HG03378 (cell line): ENCODE data around the gene CYP2B6.
"Not testable (repeated sequence)": the region's sequence is repeated elsewhere in the genome, so short reads cannot be mapped to it uniquely, and the experiment has no call there.

Experiments used
- ATAC-seq: cut with Tn5 transposase; IDR thresholded peaks from one replicate; pipeline ENCODE4 v1.9.1; 2021; ENCODE audit warnings: mild to moderate bottlenecking, moderate library complexity; ENCODE audit not compliant: unreplicated experiment

CYP2B6 gene

GRCh38 chr19:40980743-40981442 is 10.2 kb upstream of the CYP2B6 start:
- ATAC-seq = not testable (repeated sequence)

GRCh38 chr19:40981591-40981990 is 9.5 kb upstream of the CYP2B6 start:
- ATAC-seq = no peak

DNA sequence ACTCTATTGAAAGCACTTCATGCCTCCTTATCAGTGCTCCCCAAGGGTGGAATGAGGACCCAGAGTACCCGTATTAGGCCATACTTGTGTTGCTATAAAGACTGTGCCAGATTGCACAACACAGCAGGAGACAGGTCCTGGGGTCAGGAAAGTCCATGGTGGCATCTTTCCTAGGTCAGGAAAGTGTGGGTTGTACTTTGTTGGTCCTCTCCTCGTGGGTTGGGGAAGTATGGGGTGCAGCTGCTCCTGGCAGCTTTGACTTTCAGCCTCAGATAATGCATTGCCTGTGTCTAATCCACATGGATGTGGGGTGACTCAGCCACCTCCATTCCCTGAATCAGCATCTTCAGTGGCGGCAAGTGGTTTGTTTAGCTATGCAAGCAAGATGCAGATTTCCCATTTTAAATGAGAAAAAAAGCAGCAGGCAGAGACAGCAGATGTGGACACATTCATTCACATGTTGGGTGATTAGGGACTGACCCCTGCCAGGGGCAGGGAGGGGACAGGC is 8.4 kb upstream of the CYP2B6 start:
- ATAC-seq = no peak

- ATAC-seq = no peak
Measured at GRCh38 chr19:40989453-40989852, 1.6 kb upstream of the CYP2B6 start.

DNA sequence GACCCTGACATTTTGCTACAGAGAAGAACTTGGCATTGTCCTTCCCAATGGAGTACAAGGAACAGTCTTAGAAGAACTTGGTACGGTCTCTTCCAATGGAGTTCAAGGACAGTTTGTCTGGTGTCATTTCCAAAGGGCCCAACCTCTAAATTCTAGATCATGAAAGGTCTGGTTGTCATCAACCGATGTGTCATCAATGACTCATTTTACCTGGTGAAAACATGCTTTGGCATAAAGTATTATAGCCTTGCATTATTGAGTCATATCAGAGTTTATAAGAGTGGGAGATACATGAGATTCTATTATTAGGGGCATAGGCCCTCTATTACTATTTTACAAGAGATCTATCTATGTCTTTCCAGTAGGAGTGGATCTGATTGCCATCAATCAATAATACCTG is 4.3 kb downstream of the CYP2B6 start:
- no peak for ATAC-seq

DNA sequence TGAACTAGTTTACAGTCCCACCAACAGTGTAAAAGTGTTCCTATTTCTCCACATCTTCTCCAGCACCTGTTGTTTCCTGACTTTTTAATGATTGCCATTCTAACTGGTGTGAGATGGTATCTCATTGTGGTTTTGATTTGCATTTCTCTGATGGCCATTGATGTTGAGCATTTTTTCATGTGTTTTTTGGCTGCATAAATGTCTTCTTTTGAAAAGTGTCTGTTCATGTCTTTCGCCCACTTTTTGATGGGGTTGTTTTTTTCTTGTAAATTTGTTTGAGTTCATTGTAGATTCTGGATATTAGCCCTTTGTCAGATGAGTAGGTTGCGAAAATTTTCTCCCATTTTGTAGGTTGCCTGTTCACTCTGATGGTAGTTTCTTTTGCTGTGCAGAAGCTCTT is 7.9 kb downstream of the CYP2B6 start:
- not testable (repeated sequence) for ATAC-seq

DNA sequence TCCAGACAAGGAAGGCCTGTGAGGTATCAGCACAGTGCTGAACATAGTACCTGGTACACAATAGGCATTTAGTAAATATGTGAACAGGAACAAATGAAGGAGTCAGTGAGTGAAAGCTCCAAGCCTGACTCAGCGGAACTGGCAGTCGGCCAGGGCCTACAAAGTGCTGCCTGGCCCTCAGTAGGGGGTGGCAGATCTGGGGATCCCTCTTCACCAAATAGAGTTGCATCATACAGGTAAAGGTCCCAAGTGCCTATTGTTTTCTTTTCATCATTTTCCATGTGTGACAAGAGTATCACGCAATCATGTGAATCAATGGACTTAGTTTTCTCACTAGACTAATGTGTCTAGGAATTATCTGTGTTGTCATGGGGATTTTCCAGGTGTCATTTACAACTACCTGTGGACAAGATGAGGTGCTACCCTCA is 9.2 kb downstream of the CYP2B6 start:
- no peak for ATAC-seq

DNA sequence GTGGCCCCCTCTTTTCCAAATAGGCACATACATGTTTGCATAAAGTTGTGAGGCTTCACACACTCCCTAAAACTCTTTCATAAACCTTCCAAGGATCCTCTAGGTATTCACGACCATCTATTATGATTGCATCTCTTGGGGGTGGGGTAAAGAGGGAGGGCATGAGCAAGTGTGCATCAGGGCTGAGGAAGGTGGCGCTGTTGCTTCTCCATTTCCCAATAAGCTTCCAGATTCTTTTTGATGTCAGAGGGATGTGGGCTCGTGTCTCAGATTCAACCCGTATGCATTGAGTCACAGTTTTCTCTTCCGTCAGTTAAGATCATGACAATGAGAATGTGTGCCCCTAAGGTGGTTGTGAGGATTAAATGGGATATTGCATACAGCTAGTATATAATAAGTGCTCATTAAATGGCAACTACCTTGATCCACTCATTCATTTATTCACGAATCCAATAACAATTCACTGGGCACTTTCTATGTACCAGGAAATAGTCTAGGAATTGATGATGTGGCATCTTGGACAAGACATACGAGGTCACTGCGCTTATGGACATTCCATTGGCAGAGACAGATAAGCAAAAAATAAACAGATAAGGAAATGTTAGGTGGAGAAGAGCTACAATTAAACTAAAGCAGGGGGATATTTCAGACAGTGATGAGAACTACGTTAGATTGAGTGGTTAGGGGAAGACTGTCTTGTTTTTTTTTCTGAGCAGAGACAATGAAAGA is 10.3 kb downstream of the CYP2B6 start:
- no peak for ATAC-seq

- ATAC-seq = not testable (repeated sequence)
Measured at GRCh38 chr19:41003656-41004055, 12.6 kb downstream of the CYP2B6 start.

DNA sequence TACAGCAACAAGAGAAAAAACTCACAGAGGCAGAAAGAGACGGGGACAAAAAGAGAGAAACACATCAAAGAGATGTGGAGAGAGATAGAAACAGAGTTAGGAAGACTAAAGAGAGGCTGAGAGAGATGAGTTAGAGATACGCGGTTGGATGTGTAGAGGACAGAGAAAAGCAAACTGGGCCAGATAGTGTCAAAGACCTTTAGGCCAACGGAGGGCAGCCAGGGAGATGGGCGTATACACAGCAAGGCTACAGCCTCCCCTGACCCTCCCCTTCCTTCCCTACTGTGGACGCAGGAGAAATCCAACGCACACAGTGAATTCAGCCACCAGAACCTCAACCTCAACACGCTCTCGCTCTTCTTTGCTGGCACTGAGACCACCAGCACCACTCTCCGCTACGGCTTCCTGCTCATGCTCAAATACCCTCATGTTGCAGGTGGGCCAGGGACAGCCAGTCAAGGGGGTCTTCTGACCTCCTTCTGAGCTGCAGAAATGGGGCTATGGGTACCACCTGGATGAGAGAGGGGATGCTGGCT is 18.7 kb downstream of the CYP2B6 start:
- no peak for ATAC-seq

GRCh38 chr19:41013359-41013758 is 22.3 kb downstream of the CYP2B6 start:
- no peak for ATAC-seq

DNA sequence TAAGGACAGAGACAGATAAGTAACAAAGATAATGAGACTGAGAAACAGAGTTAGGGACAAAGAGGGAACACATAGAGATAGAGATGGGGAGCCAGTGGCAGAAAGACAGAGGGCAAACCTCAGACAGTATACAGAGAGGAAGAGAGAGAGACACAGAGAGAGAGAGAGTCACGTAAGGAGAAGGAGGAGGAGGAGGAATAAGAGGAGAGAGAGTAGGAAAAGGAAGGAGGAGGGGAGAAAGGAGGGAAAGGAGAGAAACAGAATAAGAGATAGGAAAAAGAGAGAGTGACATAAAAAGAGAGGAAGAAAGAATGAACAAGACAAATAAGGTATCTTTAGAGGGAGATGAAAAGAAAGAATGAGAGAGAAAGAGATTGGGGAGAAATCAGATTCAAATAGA is 23.6 kb downstream of the CYP2B6 start:
- ATAC-seq = no peak

DNA sequence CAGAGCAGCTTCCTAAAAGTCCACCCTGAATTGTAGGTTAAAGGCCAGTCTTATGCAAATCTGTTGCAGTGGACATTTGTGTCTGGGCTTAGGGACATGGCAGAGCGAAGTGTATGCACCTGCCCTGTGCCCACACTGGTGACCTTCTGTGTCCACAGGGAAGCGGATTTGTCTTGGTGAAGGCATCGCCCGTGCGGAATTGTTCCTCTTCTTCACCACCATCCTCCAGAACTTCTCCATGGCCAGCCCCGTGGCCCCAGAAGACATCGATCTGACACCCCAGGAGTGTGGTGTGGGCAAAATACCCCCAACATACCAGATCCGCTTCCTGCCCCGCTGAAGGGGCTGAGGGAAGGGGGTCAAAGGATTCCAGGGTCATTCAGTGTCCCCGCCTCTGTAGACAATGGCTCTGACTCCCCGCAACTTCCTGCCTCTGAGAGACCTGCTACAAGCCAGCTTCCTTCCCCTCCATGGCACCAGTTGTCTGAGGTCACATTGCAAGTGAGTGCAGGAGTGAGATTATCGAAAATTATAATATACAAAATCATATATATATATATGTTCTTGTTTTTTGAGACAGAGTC is 25.5 kb downstream of the CYP2B6 start:
- no peak for ATAC-seq

- ATAC-seq = no peak
Measured at GRCh38 chr19:41018736-41019290, 27.7 kb downstream of the CYP2B6 start.

- ATAC-seq = no peak
Measured at GRCh38 chr19:41019346-41019745, 28.3 kb downstream of the CYP2B6 start.

DNA sequence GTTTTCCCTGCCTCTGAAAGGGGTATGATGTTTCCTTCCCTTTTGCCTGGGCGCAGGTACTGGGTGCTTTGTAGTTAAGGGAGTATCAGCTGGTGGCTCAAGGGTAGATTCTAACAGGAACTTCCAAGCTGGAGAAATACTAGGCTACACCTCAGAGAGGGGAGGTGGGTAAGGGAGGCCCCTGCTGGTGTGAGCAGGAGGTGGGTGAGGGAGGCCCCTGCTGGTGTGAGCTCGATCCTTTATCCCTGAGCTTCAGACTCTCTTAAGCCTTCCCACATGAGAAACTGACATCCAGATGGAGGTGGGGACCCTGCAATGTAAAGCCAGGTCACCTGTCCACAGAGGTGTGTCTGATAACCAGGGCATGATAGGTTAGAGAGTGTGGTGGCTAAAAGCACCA is 32.1 kb downstream of the CYP2B6 start:
- no peak for ATAC-seq

- ATAC-seq = no peak
Measured at GRCh38 chr19:41025411-41025810, 34.3 kb downstream of the CYP2B6 start.

GRCh38 chr19:41025871-41026270 is 34.8 kb downstream of the CYP2B6 start:
- ATAC-seq = no peak

- ATAC-seq = no peak
Measured at GRCh38 chr19:41027273-41027967, 36.3 kb downstream of the CYP2B6 start.

- no peak for ATAC-seq
Measured at GRCh38 chr19:41029524-41030432, 38.7 kb downstream of the CYP2B6 start.
